ENCODE data around the gene TMEM132D.

Gene TMEM132D

DNA sequence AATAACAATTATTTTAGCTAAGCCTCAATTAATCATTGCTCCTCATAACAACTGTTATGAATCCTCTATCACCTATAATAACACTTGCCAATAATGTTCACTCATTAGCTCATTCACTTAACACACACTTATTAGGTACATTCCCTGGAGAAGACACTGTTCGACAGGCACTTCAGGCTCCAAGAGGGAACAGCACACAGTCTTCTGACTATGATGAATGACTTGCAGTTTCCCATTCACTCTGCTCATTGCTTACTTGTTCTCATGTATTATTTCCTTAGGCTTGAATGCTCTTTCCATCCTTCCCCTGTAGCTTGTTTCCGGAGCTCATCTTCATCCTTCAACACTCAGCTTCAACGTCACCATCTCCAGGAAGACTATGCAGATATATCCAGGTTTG lies 437.3 kb downstream of the TMEM132D start:
- TF ChIP-seq MYC (IDR thresholded peaks at IDR 0.05; ENCODE audit: low read depth, low read length) (no peak), POLR2A (IDR thresholded peaks at IDR 0.05; ENCODE audit: extremely low read depth, insufficient read length) (no peak)
- TF ChIP-seq, protein P1, sequence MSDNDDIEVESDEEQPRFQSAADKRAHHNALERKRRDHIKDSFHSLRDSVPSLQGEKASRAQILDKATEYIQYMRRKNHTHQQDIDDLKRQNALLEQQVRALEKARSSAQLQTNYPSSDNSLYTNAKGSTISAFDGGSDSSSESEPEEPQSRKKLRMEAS (IDR thresholded peaks at IDR 0.05; ENCODE audit: low read depth, low read length), result no peak
- TF ChIP-seq, protein P2, sequence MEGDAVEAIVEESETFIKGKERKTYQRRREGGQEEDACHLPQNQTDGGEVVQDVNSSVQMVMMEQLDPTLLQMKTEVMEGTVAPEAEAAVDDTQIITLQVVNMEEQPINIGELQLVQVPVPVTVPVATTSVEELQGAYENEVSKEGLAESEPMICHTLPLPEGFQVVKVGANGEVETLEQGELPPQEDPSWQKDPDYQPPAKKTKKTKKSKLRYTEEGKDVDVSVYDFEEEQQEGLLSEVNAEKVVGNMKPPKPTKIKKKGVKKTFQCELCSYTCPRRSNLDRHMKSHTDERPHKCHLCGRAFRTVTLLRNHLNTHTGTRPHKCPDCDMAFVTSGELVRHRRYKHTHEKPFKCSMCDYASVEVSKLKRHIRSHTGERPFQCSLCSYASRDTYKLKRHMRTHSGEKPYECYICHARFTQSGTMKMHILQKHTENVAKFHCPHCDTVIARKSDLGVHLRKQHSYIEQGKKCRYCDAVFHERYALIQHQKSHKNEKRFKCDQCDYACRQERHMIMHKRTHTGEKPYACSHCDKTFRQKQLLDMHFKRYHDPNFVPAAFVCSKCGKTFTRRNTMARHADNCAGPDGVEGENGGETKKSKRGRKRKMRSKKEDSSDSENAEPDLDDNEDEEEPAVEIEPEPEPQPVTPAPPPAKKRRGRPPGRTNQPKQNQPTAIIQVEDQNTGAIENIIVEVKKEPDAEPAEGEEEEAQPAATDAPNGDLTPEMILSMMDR (IDR thresholded peaks at IDR 0.05; ENCODE audit: low read depth, low read length), result no peak
- no peak overlapping the region for H3K4me3 ChIP-seq (ENCODE audit: low read depth, low read length)
- no peak for DNase-seq (ENCODE audit: low read depth)

DNA sequence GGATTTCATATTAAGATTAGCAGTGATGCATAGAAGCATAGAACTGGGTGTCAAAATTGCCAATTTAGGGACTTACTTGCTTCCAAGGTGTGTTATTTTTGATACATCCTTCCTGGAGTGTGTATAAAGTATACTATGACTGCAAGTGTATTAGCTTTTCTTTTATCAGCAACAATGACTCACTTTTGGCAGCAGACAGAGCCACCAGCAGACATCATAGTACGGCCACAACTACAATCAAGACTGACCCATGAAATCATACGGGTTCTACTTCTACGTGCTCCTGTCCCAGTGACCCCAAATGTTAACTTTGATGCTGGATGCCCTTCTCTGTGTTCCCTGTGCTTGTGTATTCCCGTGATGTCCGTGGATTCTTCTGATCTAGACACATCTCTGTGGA lies 443.9 kb downstream of the TMEM132D start:
- no peak overlapping the region for H3K4me3 ChIP-seq (ENCODE audit: low read depth, low read length)
- no peak for DNase-seq (ENCODE audit: low read depth)
- TF ChIP-seq POLR2A (IDR thresholded peaks at IDR 0.05; ENCODE audit: extremely low read depth, insufficient read length), result no peak

DNA sequence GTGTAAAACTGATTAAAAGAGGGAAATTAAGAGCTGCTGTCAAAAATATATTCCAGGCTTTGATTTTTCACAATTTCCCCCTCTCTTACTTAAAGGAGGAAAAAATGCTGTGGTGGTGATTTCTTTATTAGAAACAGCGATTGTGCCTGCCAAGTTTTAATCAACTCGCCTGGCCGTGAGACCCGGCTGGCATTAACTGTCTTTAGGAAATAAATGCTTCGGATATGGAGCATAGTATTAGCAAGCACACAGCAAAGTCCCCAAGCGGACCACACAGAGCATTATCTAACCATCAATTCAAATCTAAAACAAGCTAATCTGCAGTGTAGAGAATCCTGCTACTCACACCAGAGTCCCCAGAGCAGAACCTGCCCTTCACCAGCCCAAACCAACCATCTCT lies 457.1 kb downstream of the TMEM132D start:
- no peak for TF ChIP-seq MYC (IDR thresholded peaks at IDR 0.05; ENCODE audit: low read depth, low read length)
- TF ChIP-seq, protein P1 (IDR thresholded peaks at IDR 0.05; ENCODE audit: low read depth, low read length), result no peak
- TF ChIP-seq, protein P2 (IDR thresholded peaks at IDR 0.05; ENCODE audit: low read depth, low read length), result no peak

DNA sequence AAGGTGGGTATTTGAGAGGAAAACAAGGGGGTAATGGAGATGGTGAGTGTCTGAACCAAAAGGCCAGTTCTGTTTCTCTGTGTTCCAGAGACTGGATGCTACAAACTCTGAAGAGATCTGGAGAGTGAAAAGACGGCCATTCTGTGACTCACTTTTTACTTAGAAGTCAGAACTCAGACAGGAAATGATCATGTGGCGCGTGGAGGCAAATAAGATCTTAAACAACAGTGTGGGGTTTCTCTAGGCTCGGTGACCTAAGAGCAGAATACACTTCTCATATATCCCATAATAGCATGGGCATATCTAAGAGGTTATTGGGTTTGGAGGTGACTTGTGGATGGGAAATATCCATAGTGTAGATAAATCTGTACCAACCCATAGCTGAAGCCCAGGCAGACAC lies 463.5 kb downstream of the TMEM132D start:
- no peak for DNase-seq (ENCODE audit: low read depth)
- TF ChIP-seq, protein P1 (IDR thresholded peaks at IDR 0.05; ENCODE audit: low read depth, low read length), result no peak
- TF ChIP-seq POLR2A (IDR thresholded peaks at IDR 0.05; ENCODE audit: extremely low read depth, insufficient read length) (no peak), MYC (IDR thresholded peaks at IDR 0.05; ENCODE audit: low read depth, low read length) (no peak)
- TF ChIP-seq, protein P2 (IDR thresholded peaks at IDR 0.05; ENCODE audit: low read depth, low read length), result no peak

More for the DNA sequence above, 457.1 kb downstream of the TMEM132D start:
- DNase-seq (ENCODE audit: low read depth), result no peak
- no peak overlapping the region for H3K4me3 ChIP-seq (ENCODE audit: low read depth, low read length)

DNA sequence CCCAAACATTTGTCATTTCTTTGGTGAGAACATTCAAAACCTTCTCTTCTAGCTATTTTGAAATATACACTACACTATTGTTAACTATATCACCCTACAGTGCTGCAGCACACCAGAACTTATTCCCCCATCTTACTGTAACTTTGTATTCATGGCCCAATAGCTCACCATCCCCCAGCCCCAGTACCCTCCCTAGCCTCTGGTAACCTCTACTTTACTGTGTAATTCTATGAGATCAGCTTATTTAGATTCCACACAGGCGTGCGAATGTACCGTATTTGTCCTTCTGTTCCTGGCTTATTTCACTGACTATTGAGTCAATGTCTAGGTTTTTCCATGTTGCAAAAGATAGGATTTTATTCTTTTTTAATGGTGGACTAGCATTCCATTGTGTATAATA lies 469.0 kb downstream of the TMEM132D start:
- no peak for DNase-seq (ENCODE audit: low read depth)
- no peak overlapping the region for H3K4me3 ChIP-seq (ENCODE audit: low read depth, low read length)
- TF ChIP-seq, protein P2 (IDR thresholded peaks at IDR 0.05; ENCODE audit: low read depth, low read length), result no peak
- TF ChIP-seq MYC (IDR thresholded peaks at IDR 0.05; ENCODE audit: low read depth, low read length) (no peak), POLR2A (IDR thresholded peaks at IDR 0.05; ENCODE audit: extremely low read depth, insufficient read length) (no peak)
- TF ChIP-seq, protein P1 (IDR thresholded peaks at IDR 0.05; ENCODE audit: low read depth, low read length), result no peak

More for the DNA sequence above, 463.5 kb downstream of the TMEM132D start:
- H3K4me3 ChIP-seq (ENCODE audit: low read depth, low read length), result no peak overlapping the region

DNA sequence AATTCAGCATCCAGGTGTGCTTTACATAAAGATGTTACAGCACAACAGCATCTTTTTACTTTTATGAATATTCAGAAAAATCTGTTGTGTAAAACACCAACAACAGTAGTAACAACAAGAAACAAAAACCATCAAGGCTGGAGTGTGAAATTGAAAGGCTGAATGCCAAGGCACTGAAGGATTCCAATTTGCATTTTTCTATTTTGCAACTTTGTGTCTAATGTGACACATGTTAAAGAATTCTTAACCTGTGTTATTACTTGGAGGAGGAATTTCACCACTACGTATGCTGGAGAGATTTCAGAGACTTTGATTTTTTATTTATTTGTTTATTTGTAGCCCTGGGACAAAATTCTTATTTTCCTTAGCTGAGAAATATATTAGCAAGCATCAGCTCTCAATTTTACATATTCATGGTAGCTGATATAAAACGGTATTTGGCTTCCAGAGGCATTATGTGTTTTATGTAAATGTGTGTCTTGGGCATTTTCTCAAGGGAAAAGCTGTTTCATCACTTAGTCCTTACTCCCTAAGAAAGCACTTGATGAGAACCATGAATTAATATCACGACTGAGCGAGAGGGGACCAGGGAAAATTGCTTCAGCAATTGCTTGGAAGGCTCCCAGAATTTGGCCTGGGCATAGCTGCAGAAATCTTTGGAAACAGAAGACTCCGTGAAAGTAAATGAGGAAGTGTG lies 475.4 kb downstream of the TMEM132D start:
- no peak for DNase-seq (ENCODE audit: low read depth)
- TF ChIP-seq, protein P2 (IDR thresholded peaks at IDR 0.05; ENCODE audit: low read depth, low read length), result no peak
- TF ChIP-seq MYC (IDR thresholded peaks at IDR 0.05; ENCODE audit: low read depth, low read length) (no peak), POLR2A (IDR thresholded peaks at IDR 0.05; ENCODE audit: extremely low read depth, insufficient read length) (no peak)
- TF ChIP-seq, protein P1 (IDR thresholded peaks at IDR 0.05; ENCODE audit: low read depth, low read length), result no peak
- H3K4me3 ChIP-seq (ENCODE audit: low read depth, low read length), result no peak overlapping the region
